Lung (tissue), 12 donors: ENCODE data around the gene CHRNG. TPM values are rescaled to one million over a fixed set of nuclear protein-coding genes. Genes with fewer than 3 reads are reported as not detected.
A peak's percentile ranks its signal among the peaks of the same experiment; 100 is the strongest.

Experiments
- ATAC-seq: fragments of 200-7000 bp; cut with Tn5 transposase; one replicate; pipeline ENCODE4 v1.9.1; 2020; ENCODE audit warnings: moderate number of reproducible peaks; ENCODE audit not compliant: insufficient read depth, low FRiP score
- DNase-seq, 3 donors: peaks; one replicate each; pipeline ENCODE4 v3.0.0-alpha.2; 2013 to 2017
- H3K27ac ChIP-seq, 2 donors: one replicate each; pipeline ENCODE4 v1.5.1; 2013; ENCODE audit warnings: mild to moderate bottlenecking in 2 of 2, moderate library complexity in 2 of 2, control low read depth in 1 of 2, inconsistent platforms in 1 of 2, low read depth in 1 of 2, low read length in 1 of 2
- H3K27me3 ChIP-seq, 3 donors: one replicate each; pipeline ENCODE4 v1.5.1; 2013; ENCODE audit warnings: low read length in 2 of 3; ENCODE audit not compliant: control insufficient read depth in 3 of 3, insufficient read depth in 3 of 3
- H3K36me3 ChIP-seq, 4 donors: one replicate each; pipeline ENCODE4 v1.5.1; 2013; ENCODE audit warnings: low read length in 4 of 4, mild to moderate bottlenecking in 1 of 4, moderate library complexity in 1 of 4; ENCODE audit not compliant: control insufficient read depth in 4 of 4, insufficient read depth in 4 of 4
- H3K4me1 ChIP-seq, 5 donors: one replicate each; pipeline ENCODE4 v1.5.1; 2013; ENCODE audit warnings: low read length in 5 of 5, mild to moderate bottlenecking in 2 of 5, moderate library complexity in 1 of 5; ENCODE audit not compliant: control insufficient read depth in 5 of 5, insufficient read depth in 5 of 5
- H3K4me3 ChIP-seq: one replicate; pipeline ENCODE4 v1.5.1; 2013; ENCODE audit warnings: mild to moderate bottlenecking, control low read depth, moderate library complexity
- H3K9ac ChIP-seq, 2 donors: one replicate each; pipeline ENCODE4 v1.5.1; 2013; ENCODE audit warnings: low read length in 2 of 2, control low read depth in 1 of 2; ENCODE audit not compliant: insufficient read depth in 1 of 2
- H3K9me3 ChIP-seq, 4 donors: one replicate each; pipeline ENCODE4 v1.5.1; 2013; ENCODE audit warnings: low read length in 3 of 4, mild to moderate bottlenecking in 1 of 4, moderate library complexity in 1 of 4; ENCODE audit not compliant: control insufficient read depth in 4 of 4, insufficient read depth in 3 of 4
- WGBS, 2 donors: extraction: QIAGEN DNeasy Blood & Tissue Kit; methylation state at CpG; one replicate each; pipeline ENCODE4 v1.1.7; 2013; 5-methylcytosine and 5-hydroxymethylcytosine counted together
- polyA plus RNA-seq, 2 donors: library from polyadenylated mRNA; stranded (reverse); fragments of 200-250 nt; gene quantifications; one replicate each; pipeline ENCODE4 v1.2.1, GENCODE V29; 2013
- total RNA-seq, 2 donors: library from RNA; depleted of rRNA in 1 of 2; stranded (reverse); fragments of >200 nt in 1 of 2; gene quantifications; one replicate each; pipeline ENCODE4 v1.2.1, GENCODE V29; 2014 to 2021
- TF ChIP-seq, protein P1 (sequence below): IDR thresholded peaks from 2 replicates; pipeline ENCODE4 v1.5.1; 2012; ENCODE audit warnings: mild to moderate bottlenecking; ENCODE audit errors: control extremely low read depth, extremely low read depth
- donor health status: control.
- donor health status: control.
- donor health status: Bipolar disorder and iron deficiency.
- donor health status: healthy.
- donor health status: DM: yes; HTN: yes; CAD: no.

The CHRNG gene
- total and polyA plus RNA-seq, 4 donors = not detected

DNA sequence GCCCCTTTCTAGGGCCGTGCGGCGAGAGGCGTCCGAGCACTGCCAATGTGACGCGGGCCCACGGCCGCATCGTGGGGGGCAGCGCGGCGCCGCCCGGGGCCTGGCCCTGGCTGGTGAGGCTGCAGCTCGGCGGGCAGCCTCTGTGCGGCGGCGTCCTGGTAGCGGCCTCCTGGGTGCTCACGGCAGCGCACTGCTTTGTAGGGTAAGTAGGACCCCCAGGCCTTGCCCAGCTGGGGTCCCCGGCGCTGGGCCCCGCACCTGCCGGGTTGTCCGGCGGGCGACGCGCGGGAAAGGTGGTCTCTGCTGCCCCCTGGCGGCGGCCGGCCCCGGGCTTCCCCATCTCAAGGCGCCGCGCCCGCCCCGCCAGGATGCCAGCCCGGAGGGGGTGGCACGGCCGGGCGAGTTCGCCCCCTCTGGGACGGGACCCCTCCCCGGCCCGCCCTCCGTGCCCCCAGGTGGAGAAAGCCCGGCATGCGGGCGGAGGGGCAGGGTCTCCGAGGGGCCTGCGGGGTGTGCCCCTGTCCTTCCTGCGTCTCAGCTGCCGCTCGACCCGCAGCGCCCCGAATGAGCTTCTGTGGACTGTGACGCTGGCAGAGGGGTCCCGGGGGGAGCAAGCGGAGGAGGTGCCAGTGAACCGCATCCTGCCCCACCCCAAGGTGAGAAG is 17.4 kb upstream of the CHRNG start:
- no peaks in the 10 kb centered on the region for H3K9me3 ChIP-seq
- TF ChIP-seq, protein P1, sequence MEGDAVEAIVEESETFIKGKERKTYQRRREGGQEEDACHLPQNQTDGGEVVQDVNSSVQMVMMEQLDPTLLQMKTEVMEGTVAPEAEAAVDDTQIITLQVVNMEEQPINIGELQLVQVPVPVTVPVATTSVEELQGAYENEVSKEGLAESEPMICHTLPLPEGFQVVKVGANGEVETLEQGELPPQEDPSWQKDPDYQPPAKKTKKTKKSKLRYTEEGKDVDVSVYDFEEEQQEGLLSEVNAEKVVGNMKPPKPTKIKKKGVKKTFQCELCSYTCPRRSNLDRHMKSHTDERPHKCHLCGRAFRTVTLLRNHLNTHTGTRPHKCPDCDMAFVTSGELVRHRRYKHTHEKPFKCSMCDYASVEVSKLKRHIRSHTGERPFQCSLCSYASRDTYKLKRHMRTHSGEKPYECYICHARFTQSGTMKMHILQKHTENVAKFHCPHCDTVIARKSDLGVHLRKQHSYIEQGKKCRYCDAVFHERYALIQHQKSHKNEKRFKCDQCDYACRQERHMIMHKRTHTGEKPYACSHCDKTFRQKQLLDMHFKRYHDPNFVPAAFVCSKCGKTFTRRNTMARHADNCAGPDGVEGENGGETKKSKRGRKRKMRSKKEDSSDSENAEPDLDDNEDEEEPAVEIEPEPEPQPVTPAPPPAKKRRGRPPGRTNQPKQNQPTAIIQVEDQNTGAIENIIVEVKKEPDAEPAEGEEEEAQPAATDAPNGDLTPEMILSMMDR = peak; percentile 55
- no peaks in the 10 kb centered on the region for H3K36me3 ChIP-seq
- ATAC-seq (no peak), DNase-seq (peak in 1 of 3 donors; percentile 50)
- no peak overlapping the region for H3K4me3 ChIP-seq
- no peak overlapping the region for H3K27ac ChIP-seq
- peaks cover 0 to 8% (median 4%) of the 10 kb centered on the region in 5 donors for H3K4me1 ChIP-seq
- 5 to 6% methylated on average over 35 to 66 of the region's 66 CpGs for WGBS, 2 donors
- H3K9ac ChIP-seq = no peak overlapping the region
- H3K27me3 ChIP-seq = peaks cover 14 to 26% (median 20%) of the 10 kb centered on the region in 3 donors

DNA sequence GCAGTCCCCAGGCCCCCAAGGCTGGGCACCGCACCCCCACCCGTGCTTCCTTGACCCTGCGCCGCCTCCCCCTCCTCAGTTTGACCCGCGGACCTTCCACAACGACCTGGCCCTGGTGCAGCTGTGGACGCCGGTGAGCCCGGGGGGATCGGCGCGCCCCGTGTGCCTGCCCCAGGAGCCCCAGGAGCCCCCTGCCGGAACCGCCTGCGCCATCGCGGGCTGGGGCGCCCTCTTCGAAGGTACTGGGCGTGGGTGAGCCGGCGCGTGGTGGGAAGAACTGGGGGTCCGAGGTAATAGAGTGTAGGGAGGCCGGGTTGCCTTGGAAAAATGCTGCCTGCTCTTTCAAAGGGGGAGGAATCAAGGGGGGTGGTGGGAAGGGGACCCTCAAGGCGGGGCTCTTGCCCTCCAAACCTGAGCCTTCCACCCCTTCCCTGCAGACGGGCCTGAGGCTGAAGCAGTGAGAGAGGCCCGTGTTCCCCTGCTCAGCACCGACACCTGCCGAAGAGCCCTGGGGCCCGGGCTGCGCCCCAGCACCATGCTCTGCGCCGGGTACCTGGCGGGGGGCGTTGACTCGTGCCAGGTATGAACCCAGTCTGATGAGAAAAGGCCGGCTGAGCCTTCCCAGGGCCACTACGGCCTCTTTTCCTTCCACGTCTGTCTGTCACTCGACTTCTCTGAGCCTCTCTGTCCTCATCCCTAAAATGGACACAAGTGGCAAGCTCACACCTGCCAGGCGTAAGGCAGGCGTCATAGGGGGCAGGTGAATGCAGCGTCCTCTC is 16.7 kb upstream of the CHRNG start:
- ATAC-seq = no peak
- Histone ChIP-seq H3K4me3 (no peak overlapping the region), H3K4me1 (peaks cover 0 to 8% (median 4%) of the 10 kb centered on the region in 5 donors), H3K27me3 (peaks cover 14 to 29% (median 20%) of the 10 kb centered on the region in 3 donors), H3K9ac (no peak overlapping the region), H3K9me3 (no peaks in the 10 kb centered on the region), H3K27ac (no peak overlapping the region), H3K36me3 (no peaks in the 10 kb centered on the region)
- TF ChIP-seq, protein P1 = no peak
- WGBS, 2 donors = 18 to 23% methylated on average over 40 to 46 of the region's 46 CpGs
- no peak for DNase-seq

DNA sequence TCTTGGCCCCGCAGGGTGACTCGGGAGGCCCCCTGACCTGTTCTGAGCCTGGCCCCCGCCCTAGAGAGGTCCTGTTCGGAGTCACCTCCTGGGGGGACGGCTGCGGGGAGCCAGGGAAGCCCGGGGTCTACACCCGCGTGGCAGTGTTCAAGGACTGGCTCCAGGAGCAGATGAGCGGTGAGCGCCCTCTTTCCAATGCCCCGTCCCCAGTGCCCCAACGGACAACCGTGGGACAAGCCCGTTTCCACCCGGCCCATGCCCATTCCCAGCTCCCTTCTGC is 16.1 kb upstream of the CHRNG start:
- TF ChIP-seq, protein P1 = no peak
- DNase-seq (no peak), ATAC-seq (no peak)
- Histone ChIP-seq H3K36me3 (no peaks in the 10 kb centered on the region), H3K4me1 (peaks cover 0 to 8% (median 4%) of the 10 kb centered on the region in 5 donors), H3K9me3 (no peaks in the 10 kb centered on the region), H3K9ac (no peak overlapping the region), H3K27ac (no peak overlapping the region), H3K4me3 (no peak overlapping the region), H3K27me3 (peaks cover 14 to 29% (median 20%) of the 10 kb centered on the region in 3 donors)
- WGBS, 2 donors = 14 to 17% methylated on average over 16 of the region's 16 CpGs
